Right cardiac atrium (tissue), 5 donors: Measurements from ENCODE around the gene FAM98C. TPM values are rescaled to one million over a fixed set of nuclear protein-coding genes. Genes with fewer than 3 reads are reported as not detected.

Source experiments
- ATAC-seq, 2 donors: fragments of 200-7000 bp; cut with Tn5 transposase; one replicate each; pipeline versions ENCODE4 v1.8.0 to v1.9.1; 2020; ENCODE audit warnings: moderate library complexity in 2 of 2, mild to moderate bottlenecking in 1 of 2
- DNase-seq, 3 donors: peaks; one replicate each; pipeline ENCODE4 v3.0.0-alpha.2; 2020
- H3K27ac ChIP-seq: one replicate; pipeline ENCODE4 v1.5.1; 2013; ENCODE audit warnings: mild to moderate bottlenecking, low read length, control low read depth, moderate library complexity
- H3K27me3 ChIP-seq: one replicate; pipeline ENCODE4 v1.6.1; 2013; ENCODE audit not compliant: control insufficient read depth, insufficient read depth
- H3K4me1 ChIP-seq: one replicate; pipeline ENCODE4 v1.6.1; 2013; ENCODE audit warnings: low read length; ENCODE audit not compliant: control insufficient read depth, insufficient read depth
- H3K4me3 ChIP-seq: one replicate; pipeline ENCODE4 v1.5.1; 2013; ENCODE audit warnings: low read length, control low read depth
- H3K9me3 ChIP-seq: one replicate; pipeline ENCODE4 v1.6.1; 2013; ENCODE audit warnings: low read length; ENCODE audit not compliant: control insufficient read depth
- WGBS: extraction: QIAGEN DNeasy Blood & Tissue Kit; methylation state at CpG from one replicate; pipeline ENCODE4 v1.1.7; 2013; 5-methylcytosine and 5-hydroxymethylcytosine counted together
- intact Hi-C, 4 donors: fragments of 100-400 bp; cut with DNase I; formaldehyde crosslinking; loops; one replicate each; pipeline versions ENCODE4 v1.11.0 to v1.14.0; 2022 to 2023
- long read RNA-seq, 4 donors: library from polyadenylated mRNA; unstranded; transcript quantifications; one replicate each; pipeline ENCODE4 v2.0.0, GENCODE V29; 2020 to 2021
- polyA plus RNA-seq: library from polyadenylated mRNA; stranded (reverse); fragments of 200-250 nt; gene quantifications from one replicate; pipeline ENCODE4 v1.2.3, GENCODE V29; 2013
- total RNA-seq, 4 donors: library from RNA; stranded (reverse); fragmentation: NEBNext Ultra II Directional; extraction: Animal tissue kit (Norgen Biotek cat#: 25700); gene quantifications; one replicate each; pipeline ENCODE4 v1.2.1, GENCODE V29; 2021
- donor health status: healthy with polysubstance abuse.
- donor health status: DM: no; HTN: yes; CAD: no.
- donor health status: DM: no; HTN: no; CAD: no.
- donor health status: DM: no; HTN: yes; CAD: no; lungs with severe emphysema.
- donor health status: DM: yes; HTN: yes; CAD: no.

The FAM98C gene
- 10 to 100 TPM; 10.4 to 16.7 (median 13.6) TPM for total RNA-seq
- 10.3 TPM for polyA plus RNA-seq
- long read RNA-seq, donor 1, transcript FAM98C-201 (8 exons, 1,271 nt), result major isoform, 9 of 15 reads
- long read RNA-seq, donor 1, partial matches to known transcripts, result 2 of 15 reads
- long read RNA-seq, donor 1, other reads (novel, unspliced or antisense), result 4 of 15 reads
- long read RNA-seq, donor 2, transcript FAM98C-201 (8 exons, 1,271 nt), result major isoform, 10 of 15 reads
- long read RNA-seq, donor 2, partial matches to known transcripts, result 0 of 15 reads
- long read RNA-seq, donor 2, other reads (novel, unspliced or antisense), result 5 of 15 reads
- long read RNA-seq, donor 3, transcript FAM98C-201 (8 exons, 1,271 nt), result major isoform, 6 of 15 reads
- long read RNA-seq, donor 3, partial matches to known transcripts, result 3 of 15 reads
- long read RNA-seq, donor 3, other reads (novel, unspliced or antisense), result 5 of 15 reads
- long read RNA-seq, donor 4, transcript FAM98C-201 (8 exons, 1,271 nt), result major isoform, 13 of 17 reads
- long read RNA-seq, donor 4, partial matches to known transcripts, result 1 of 17 reads
- long read RNA-seq, donor 4, other reads (novel, unspliced or antisense), result 3 of 17 reads

DNA sequence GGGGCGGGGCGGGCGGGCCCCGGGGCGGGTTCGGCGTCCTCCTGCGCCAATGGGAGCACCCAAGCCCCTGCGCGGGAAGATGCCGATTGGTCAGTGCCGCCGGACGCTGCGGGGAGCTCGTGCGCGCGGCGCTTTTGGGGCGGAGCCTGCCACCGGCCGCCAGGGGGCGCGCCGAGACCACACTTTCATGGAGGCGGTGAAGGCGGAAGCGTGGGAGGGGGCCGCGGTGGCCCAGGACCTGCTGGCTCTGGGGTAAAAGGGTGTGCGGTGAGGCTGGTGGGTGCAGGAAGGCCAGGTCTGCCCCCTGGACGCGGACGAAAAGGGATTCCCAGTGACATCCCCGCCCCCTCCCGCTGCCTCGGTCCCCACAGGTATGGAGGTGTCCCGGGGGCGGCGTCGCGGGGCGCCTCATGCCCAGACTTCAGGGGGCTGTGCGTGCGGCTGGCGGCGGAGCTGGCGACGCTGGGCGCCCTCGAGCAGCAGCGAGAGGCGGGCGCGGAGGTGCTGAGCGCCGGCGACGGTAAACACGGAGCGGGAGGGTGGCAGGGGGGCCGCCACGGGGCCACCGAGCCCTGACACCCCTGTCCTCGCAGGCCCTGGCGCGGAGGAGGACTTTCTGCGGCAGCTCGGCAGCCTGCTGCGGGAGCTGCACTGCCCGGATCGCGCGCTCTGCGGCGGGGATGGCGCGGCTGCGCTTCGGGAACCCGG, at the start of gene FAM98C:
Gene FAM98C, plus strand, starts transcription at position 127 of the 708 bp plus-strand sequence. Its CDS starts 61 bp downstream, at position 188.
- WGBS, result under 1% methylated on average over 82 of the region's 82 CpGs
- intact Hi-C loops, result loop anchor here (5.0 to 10.0 kb wide), 4 partner anchors 112 to 232 kb away; no protein-coding TSS in a partner anchor
- H3K9me3 ChIP-seq, result no peaks in the 10 kb centered on the region
- H3K27ac ChIP-seq, result peak within 1 kb of the TSS; percentile 1
- peak within 1 kb of the TSS; percentile 60 for H3K4me3 ChIP-seq
- ATAC-seq, result peak; percentile 99
- H3K27me3 ChIP-seq, result no peaks in the 10 kb centered on the region
- H3K4me1 ChIP-seq, result no peaks in the 10 kb centered on the region
- peak; percentile 96 to 99 (median 99) for DNase-seq

DNA sequence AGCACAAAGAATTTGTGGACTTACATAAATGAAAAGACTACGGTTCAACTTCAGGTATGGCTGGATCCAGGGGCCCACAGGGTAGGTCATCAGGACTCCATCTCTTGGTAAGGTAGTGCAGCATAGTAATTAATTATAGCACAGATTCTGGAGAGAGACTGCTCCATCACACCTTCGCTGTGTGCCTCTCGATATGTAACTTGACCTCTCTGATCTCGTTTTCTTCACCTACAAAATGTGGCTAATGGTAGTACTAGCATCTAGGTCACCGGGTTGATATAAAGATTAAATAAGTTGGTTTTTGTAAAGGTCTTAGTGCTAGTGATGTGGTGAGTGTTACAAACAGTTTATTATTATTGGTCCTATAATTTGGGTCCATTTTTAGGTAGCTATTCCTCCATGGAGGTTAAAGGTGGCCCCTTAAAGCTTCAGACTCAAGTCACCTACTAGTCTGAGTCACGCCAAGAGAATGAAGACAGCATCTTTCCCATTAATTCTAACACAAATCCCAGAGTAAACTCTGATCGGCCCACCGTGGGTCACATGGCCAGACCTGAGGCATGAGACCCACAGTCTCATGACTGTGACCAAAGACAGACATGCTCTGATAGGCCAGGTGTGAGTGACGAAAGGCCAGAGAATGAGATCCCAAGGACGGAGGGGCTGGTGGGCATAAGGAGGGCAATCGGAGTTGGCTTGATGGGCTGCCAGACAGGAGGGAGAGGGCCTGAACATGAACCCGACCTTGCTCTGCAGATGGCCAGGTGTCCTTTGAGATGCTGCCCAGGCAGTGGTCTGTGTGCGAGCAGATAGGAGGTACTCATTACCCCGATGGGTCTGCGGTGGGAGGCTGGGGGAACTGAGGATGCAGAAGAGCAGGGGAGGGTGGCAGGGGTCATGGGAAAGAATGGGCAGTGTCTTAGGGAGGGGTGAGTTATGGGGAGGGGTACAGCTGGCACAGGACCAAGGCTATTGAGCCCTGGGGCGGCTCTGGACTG, 46.9 kb upstream of the FAM98C start:
- H3K9me3 ChIP-seq, result no peaks in the 10 kb centered on the region
- ATAC-seq (no peak), DNase-seq (no peak)
- H3K27me3 ChIP-seq, result no peaks in the 10 kb centered on the region
- 73% methylated on average over 16 of the region's 16 CpGs for WGBS
- intact Hi-C loops, result no loop called here
- H3K4me3 ChIP-seq, result no peak overlapping the region
- no peak overlapping the region for H3K27ac ChIP-seq
- no peaks in the 10 kb centered on the region for H3K4me1 ChIP-seq

DNA sequence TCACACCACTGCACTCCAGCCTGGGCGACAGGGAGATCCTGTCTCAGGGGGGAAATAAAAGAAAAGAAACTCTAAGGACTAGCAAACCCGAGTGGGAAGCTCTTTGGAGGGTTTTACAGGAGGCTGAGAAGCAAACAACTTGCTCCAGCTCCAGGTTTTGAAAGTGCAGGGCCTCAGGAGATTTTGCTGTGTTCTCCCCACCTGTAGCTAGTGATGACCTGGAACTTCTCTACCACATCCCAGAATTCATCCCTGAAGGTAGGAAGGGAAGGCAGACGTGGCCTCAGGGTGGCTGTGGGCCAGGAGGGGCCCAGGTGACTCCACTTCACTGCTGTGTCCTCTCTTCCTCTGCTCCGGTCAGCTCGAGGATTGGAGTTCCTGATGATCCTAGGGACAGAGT, 44.8 kb upstream of the FAM98C start:
- no peak for ATAC-seq
- no peak overlapping the region for H3K4me3 ChIP-seq
- 40% methylated on average over 5 of the region's 5 CpGs for WGBS
- no peak overlapping the region for H3K27ac ChIP-seq
- intact Hi-C loops, result no loop called here
- no peak for DNase-seq
- H3K9me3 ChIP-seq, result no peaks in the 10 kb centered on the region
- H3K4me1 ChIP-seq, result no peaks in the 10 kb centered on the region
- H3K27me3 ChIP-seq, result no peaks in the 10 kb centered on the region

DNA sequence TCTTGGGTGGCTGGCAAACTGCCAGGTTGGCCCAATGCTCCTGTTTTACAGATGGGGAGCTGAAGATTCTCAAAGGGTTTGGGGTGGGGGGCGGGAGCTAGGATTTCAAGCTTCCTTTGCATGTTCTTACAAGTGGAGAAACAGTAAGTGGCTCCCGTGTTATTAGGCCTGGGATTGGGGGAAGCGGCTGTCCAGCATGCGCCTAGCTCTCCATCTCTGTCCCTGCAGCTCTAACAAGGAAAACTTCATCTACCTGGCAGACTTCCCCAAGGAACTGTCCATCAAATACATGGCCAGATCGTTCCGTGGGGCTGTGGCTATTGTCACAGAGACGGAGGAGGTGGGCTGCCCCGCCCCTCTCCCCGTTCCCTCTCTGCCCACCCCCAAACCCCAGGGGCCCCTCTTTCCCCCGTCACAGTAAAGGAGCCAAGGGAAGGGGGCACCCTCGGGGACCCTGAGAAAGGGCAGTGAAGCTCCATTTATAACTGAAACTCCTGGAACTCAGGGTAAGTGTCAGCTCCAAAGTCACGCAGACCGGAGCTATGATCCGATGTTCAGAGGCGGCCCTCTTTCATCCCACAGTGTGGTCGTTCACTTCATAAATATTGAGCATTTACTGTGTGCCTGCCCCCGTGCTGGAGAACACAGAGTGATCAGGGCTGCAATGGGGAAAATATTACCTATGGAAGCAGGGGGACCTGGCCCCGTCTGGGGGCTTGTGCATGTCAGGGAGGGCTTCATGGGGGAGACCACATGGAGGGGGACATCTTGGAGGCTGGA, 43.5 kb upstream of the FAM98C start:
- ATAC-seq (no peak), DNase-seq (no peak)
- WGBS, result 54% methylated on average over 18 of the region's 18 CpGs
- H3K9me3 ChIP-seq, result no peaks in the 10 kb centered on the region
- intact Hi-C loops, result no loop called here
- no peaks in the 10 kb centered on the region for H3K4me1 ChIP-seq
- no peak overlapping the region for H3K27ac ChIP-seq
- H3K27me3 ChIP-seq, result no peaks in the 10 kb centered on the region
- no peak overlapping the region for H3K4me3 ChIP-seq

DNA sequence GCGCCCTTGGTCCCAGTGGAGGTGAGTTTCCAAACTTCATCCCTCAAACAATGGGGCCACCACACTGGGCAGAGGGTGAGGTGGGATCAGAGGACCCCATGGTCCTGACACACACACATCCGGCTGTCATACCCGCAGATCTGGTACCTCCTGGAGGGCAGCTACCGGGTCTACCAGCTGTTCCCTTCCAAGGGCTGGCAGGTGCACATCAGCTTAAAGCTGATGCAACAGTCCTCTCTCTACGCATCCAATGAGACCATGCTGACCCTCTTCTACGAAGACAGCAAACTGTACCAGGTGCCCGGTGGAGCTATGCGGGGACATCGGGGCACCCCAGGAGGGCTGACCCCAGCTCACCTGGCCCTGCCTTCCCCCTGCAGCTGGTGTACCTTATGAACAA, 42.5 kb upstream of the FAM98C start:
- DNase-seq (no peak), ATAC-seq (no peak)
- intact Hi-C loops, result no loop called here
- Histone ChIP-seq H3K27ac (no peak overlapping the region), H3K4me1 (no peaks in the 10 kb centered on the region), H3K4me3 (no peak overlapping the region), H3K9me3 (no peaks in the 10 kb centered on the region), H3K27me3 (no peaks in the 10 kb centered on the region)
- WGBS, result 82% methylated on average over 9 of the region's 9 CpGs

DNA sequence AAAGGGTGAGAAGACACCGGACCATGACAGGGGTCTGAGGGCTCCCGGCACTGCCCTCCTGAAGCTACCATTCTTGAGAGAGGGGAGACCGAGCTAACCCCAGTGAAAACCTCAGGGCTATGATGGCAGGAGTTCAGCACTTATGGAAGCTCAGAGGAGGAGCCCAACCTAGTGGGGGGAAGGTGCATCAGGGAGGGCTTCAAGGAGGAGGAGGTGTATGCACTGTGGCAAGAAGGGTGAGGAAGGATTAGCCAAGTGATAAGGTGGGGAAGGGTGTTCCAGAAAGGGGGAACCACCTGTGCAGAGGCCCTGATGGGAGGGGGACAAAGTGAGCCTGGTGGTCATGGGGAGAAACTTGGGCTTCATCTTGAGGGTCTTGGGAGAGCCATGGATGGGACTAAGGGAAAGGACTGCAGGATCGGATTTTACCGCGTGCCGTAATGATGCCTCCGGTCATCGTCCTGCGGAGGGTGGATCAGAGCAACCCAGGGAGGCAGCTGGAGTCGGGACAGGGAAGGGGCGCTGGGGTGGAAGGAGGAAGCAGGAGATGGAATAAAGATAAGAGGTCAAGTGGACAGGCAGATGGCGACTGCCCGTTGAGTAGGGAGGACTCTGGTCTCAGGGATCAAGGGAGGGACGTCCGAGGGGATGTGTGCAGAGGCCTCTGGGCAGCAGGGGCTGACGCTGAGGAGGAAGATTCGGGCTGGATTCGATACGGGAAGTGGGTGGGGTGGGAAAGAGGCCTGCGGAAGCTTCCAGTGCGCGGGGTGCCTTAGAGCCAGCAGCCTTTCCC, 41.9 kb upstream of the FAM98C start:
- peak overlapping the region; percentile 51 for H3K4me3 ChIP-seq

DNA sequence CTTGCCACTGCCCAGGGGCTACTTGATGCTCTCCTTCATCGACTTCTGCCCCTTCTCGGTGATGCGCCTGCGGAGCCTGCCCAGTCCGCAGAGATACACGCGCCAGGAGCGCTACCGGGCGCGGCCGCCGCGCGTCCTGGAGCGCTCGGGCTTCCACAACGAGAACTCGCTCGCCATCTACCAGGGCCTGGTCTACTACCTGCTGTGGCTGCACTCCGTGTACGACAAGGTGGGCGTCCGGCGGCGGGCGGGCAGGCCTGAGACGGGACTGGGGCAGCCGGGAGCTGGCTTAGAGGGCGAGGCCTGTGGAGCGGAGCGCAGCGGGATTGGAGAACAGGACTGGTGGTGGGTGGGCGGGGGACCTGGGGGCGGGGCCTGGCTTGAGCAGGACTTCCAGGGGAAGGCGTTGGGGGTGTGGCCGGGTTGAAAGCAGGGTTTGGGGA, 41.2 kb upstream of the FAM98C start:
- ATAC-seq (peak; percentile 91 to 94), DNase-seq (peak; percentile 83 to 91 (median 91))
- Histone ChIP-seq H3K27me3 (no peaks in the 10 kb centered on the region), H3K4me3 (peak overlapping the region; percentile 51), H3K4me1 (no peaks in the 10 kb centered on the region), H3K9me3 (no peaks in the 10 kb centered on the region), H3K27ac (no peak overlapping the region)
- under 1% methylated on average over 37 of the region's 37 CpGs for WGBS
- intact Hi-C loops, result no loop called here

More for the DNA sequence above, 41.9 kb upstream of the FAM98C start:
- DNase-seq, result no peak
- intact Hi-C loops, result no loop called here
- peak; percentile 24 to 42 for ATAC-seq
- Histone ChIP-seq H3K27ac (no peak overlapping the region), H3K27me3 (no peaks in the 10 kb centered on the region), H3K9me3 (no peaks in the 10 kb centered on the region), H3K4me1 (no peaks in the 10 kb centered on the region)
- 17% methylated on average over 23 of the region's 23 CpGs for WGBS

DNA sequence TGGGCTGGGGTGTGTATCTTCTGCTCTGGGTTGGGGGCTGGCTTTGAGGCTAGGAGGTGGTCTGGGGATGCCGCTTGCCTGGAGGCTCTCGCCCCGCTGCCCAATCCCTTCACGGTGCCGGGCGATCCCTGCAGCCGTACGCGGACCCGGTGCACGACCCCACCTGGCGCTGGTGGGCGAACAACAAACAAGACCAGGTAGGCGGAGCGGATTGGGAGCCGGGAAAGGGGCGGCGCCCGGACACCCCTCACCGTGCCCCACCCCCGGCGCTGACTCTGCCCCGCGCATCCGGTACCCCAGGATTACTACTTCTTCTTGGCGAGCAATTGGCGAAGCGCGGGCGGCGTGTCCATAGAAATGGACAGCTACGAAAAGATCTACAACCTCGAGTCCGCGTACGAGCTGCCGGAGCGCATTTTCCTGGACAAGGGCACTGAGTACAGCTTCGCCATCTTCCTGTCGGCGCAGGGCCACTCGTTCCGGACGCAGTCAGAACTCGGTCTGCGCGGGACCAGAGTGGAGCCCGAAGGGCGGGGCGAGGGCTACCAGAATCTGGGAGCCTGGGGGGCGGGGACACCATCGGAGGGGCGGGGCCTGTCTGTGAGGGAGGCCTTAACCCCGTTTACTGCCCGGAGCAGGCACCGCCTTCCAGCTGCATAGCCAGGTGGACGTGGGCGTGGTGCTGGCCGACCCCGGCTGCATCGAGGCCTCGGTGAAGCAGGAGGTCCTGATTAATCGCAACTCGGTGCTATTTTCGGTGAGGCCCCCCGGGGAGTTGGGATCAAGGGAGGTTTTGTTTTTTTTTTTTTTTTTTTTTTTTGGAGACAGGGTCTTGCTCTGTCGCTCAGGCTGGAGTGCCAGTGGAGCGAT, 40.6 kb upstream of the FAM98C start:
- Histone ChIP-seq H3K27ac (no peak overlapping the region), H3K9me3 (no peaks in the 10 kb centered on the region), H3K27me3 (no peaks in the 10 kb centered on the region), H3K4me3 (peak overlapping the region; percentile 51), H3K4me1 (no peaks in the 10 kb centered on the region)
- ATAC-seq, result peak; percentile 87 to 90
- 2% methylated on average over 68 of the region's 68 CpGs for WGBS
- intact Hi-C loops, result no loop called here
- DNase-seq, result peak; percentile 89 to 96 (median 95)
